Keratinocyte (primary cell): ENCODE results near the gene PDZRN3. TPM values are rescaled to one million over a fixed set of nuclear protein-coding genes. Genes with fewer than 3 reads are reported as not detected.

Experiments used
- DNase-seq: peaks from one replicate; pipeline ENCODE4 v3.0.0-alpha.2; 2011; ENCODE audit warnings: low read depth, missing footprints, low spot score
- FAIRE-seq: peaks from 2 replicates; lab custom pipeline; 2011; peaks lifted over from hg19 to GRCh38; lab: Jason Lieb, UNC
- H2AFZ ChIP-seq: 2 replicates; pipeline ENCODE4 v1.6.0; 2012; ENCODE audit warnings: low read length, control low read depth, inconsistent platforms; ENCODE audit not compliant: control insufficient read depth
- H3K27ac ChIP-seq: 2 replicates; pipeline ENCODE4 v1.5.1; 2011; ENCODE audit warnings: low read length; ENCODE audit not compliant: control insufficient read depth, insufficient read depth
- H3K27me3 ChIP-seq: 3 replicates; pipeline ENCODE4 v1.6.0; 2011; ENCODE audit warnings: low read length; ENCODE audit not compliant: control insufficient read depth, insufficient read depth; ENCODE audit errors: extremely low read depth
- H3K36me3 ChIP-seq, 2 experiments: 2 replicates in 1 of 2; 3 replicates in 1 of 2; pipeline ENCODE4 v1.5.1; 2011; ENCODE audit warnings: low read length in 2 of 2, mild to moderate bottlenecking in 1 of 2; ENCODE audit not compliant: control insufficient read depth in 2 of 2, insufficient read depth in 2 of 2; ENCODE audit errors: extremely low read depth in 1 of 2
- H3K4me1 ChIP-seq: 3 replicates; pipeline ENCODE4 v1.5.1; 2011; ENCODE audit warnings: low read length; ENCODE audit not compliant: control insufficient read depth, insufficient read depth; ENCODE audit errors: extremely low read depth
- H3K4me2 ChIP-seq: 3 replicates; pipeline ENCODE4 v1.6.0; 2011; ENCODE audit warnings: low read depth, low read length; ENCODE audit not compliant: control insufficient read depth, insufficient read depth; ENCODE audit errors: extremely low read depth
- H3K4me3 ChIP-seq, 3 experiments: fragments of 200-600 bp in 1 of 3; sonication (generic) in 1 of 3; 2 replicates in 2 of 3; 3 replicates in 1 of 3; pipeline ENCODE4 v1.5.1; 2011 to 2016; ENCODE audit warnings: low read length in 3 of 3, mild to moderate bottlenecking in 3 of 3, control low read depth in 2 of 3, inconsistent platforms in 1 of 3, low read depth in 1 of 3, mixed read lengths in 1 of 3, mixed run types in 1 of 3, moderate library complexity in 1 of 3; ENCODE audit not compliant: control insufficient read depth in 2 of 3, insufficient read depth in 2 of 3; ENCODE audit errors: extremely low read depth in 1 of 3
- H3K79me2 ChIP-seq: 2 replicates; pipeline ENCODE4 v1.6.0; 2012; ENCODE audit warnings: low read length; ENCODE audit not compliant: control insufficient read depth, insufficient read depth
- H3K9ac ChIP-seq: 3 replicates; pipeline ENCODE4 v1.6.0; 2011; ENCODE audit warnings: low read length; ENCODE audit not compliant: control insufficient read depth, insufficient read depth; ENCODE audit errors: extremely low read depth
- H3K9me1 ChIP-seq: 3 replicates; pipeline ENCODE4 v1.6.0; 2011; ENCODE audit warnings: low read length; ENCODE audit not compliant: control insufficient read depth, insufficient read depth; ENCODE audit errors: extremely low read depth
- H3K9me3 ChIP-seq: 2 replicates; pipeline ENCODE4 v1.5.1; 2012; ENCODE audit warnings: low read depth, low read length; ENCODE audit not compliant: control insufficient read depth
- H4K20me1 ChIP-seq: 3 replicates; pipeline ENCODE4 v1.6.0; 2011; ENCODE audit warnings: low read length; ENCODE audit not compliant: control insufficient read depth, insufficient read depth; ENCODE audit errors: extremely low read depth
- CTCF ChIP-seq, 3 experiments: IDR thresholded peaks in 1 of 3; conservative IDR thresholded peaks in 1 of 3; optimal IDR thresholded peaks in 1 of 3; 2 replicates in 2 of 3; 3 replicates in 1 of 3; pipeline versions ENCODE3 to v1.5.1; 2011; ENCODE audit warnings: low read length in 3 of 3, mild to moderate bottlenecking in 3 of 3, moderate library complexity in 2 of 3, control low read depth in 1 of 3, inconsistent platforms in 1 of 3; ENCODE audit not compliant: insufficient read depth in 2 of 3; ENCODE audit errors: extremely low read depth in 1 of 3
- EZH2 ChIP-seq: IDR thresholded peaks from one replicate; pipeline ENCODE4 v1.6.1; 2012; ENCODE audit warnings: inconsistent platforms, mild to moderate bottlenecking, low read length, moderate library complexity
- dilution Hi-C: fragments of 300-500 bp; cut with MboI; formaldehyde crosslinking; loops from one replicate; pipeline ENCODE4 v1.7.0; 2020; ENCODE audit warnings: low sequenced_read_pairs; ENCODE audit not compliant: extremely low pct_ligation_motif_present
- polyA plus RNA-seq, 5 experiments: library from polyadenylated mRNA; depleted of rRNA in 3 of 5; stranded (reverse) in 3 of 5; stranded (forward) in 1 of 5; unstranded in 1 of 5; fragments of >200 nt; gene quantifications; 1 replicate in 1 of 5; 2 replicates in 3 of 5; 3 replicates in 1 of 5; pipeline versions ENCODE4 v1.2.1 to v1.2.3, GENCODE V29; 2011 to 2012; ENCODE audit warnings: missing spikeins in 2 of 5, low read depth in 1 of 5, low replicate concordance in 1 of 5

The PDZRN3 gene
- polyA plus RNA-seq, 1 donor (not counting 4 experiments of a cell fraction or from before 2014, with no cell fraction given): not detected

- Histone ChIP-seq H3K9ac (no peak overlapping the region), H3K27ac (no peak overlapping the region), H4K20me1 (no peaks in the 10 kb centered on the region), H3K36me3 (no peaks in the 10 kb centered on the region), H2AFZ (no peak overlapping the region), H3K4me3 (no peak overlapping the region), H3K4me2 (no peak overlapping the region), H3K9me3 (no peaks in the 10 kb centered on the region), H3K9me1 (no peaks in the 10 kb centered on the region), H3K79me2 (no peaks in the 10 kb centered on the region), H3K4me1 (no peaks in the 10 kb centered on the region), H3K27me3 (no peaks in the 10 kb centered on the region)
- TF ChIP-seq EZH2 (no peak), CTCF (optimal IDR thresholded peaks at IDR 0.05 in 1 of 3, IDR thresholded peaks at IDR 0.05 in 1 of 3, conservative IDR thresholded peaks at IDR 0.05 in 1 of 3; ENCODE audit: extremely low read depth in 1 of 3, insufficient read depth in 2 of 3, low read length in 3 of 3) (no peak)
- dilution Hi-C loops: no loop called here
- FAIRE-seq (no peak), DNase-seq (no peak)
Measured at GRCh38 chr3:73433079-73433478, 191.7 kb downstream of the PDZRN3 start.

- Histone ChIP-seq H3K4me3 (no peak overlapping the region), H3K27ac (no peak overlapping the region), H3K9me1 (no peaks in the 10 kb centered on the region), H3K36me3 (no peaks in the 10 kb centered on the region), H4K20me1 (no peaks in the 10 kb centered on the region), H3K4me1 (no peaks in the 10 kb centered on the region), H3K9me3 (no peaks in the 10 kb centered on the region), H3K79me2 (no peaks in the 10 kb centered on the region), H3K4me2 (no peak overlapping the region), H3K9ac (no peak overlapping the region), H3K27me3 (no peaks in the 10 kb centered on the region), H2AFZ (no peak overlapping the region)
- dilution Hi-C loops: no loop called here
- no peak for TF ChIP-seq EZH2
- no peak for TF ChIP-seq CTCF (optimal IDR thresholded peaks at IDR 0.05 in 1 of 3, IDR thresholded peaks at IDR 0.05 in 1 of 3, conservative IDR thresholded peaks at IDR 0.05 in 1 of 3; ENCODE audit: extremely low read depth in 1 of 3, insufficient read depth in 2 of 3, low read length in 3 of 3)
- FAIRE-seq: no peak
- no peak for DNase-seq
Measured at GRCh38 chr3:73432706-73433032, 192.1 kb downstream of the PDZRN3 start.
